ENCODE data around the gene HTT. TPM values are rescaled to one million over a fixed set of nuclear protein-coding genes. Genes with fewer than 3 reads are reported as not detected.

HTT gene
- total and polyA plus RNA-seq, 4 experiments from 2014 or later: 0.57 to 67.7 (median 33.5) TPM

DNA sequence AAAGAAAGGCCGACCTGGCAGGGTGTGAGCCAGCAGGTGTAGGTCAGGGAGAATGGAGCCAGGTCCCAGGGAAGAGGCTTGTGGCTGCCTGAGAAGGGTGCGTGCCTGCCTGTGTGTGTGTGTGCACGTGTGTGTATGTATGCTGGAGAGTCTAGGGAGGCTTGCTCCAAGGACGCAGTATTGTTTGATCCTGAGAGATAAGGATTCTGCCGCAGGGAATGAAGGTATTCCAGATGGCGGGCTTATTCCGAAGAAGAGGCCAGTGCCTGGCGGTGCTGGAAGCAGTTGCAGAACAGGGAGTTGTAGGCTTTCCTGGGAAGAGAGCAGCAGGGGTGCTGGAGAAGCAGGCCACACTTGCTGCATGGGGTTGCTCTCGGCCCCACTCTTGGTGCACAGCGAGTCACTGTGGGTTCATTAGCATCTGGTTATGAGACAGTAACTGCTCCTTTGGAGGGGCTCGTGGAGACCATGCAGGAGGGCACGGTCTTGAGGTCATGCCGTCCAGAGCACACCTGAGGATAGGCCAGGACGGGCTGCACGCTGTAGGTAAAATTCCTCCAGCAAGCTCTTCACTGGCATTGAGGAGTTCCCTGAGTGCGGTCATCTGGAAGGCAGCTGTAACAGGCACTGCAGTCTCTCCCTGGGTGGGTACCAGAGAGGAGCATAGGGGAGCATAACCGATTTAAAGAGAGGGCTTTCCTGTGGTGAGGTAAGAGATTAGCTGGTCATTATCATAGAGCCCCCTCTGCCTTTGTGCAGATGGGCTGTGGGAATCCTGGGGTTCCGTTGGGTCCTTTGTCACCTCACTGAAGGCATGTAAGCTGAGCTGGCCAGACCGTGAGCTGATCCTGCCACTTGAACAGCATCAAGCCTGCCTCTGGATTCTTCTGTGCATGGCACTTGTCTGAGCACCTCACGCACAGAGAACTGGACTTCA is 144.6 kb downstream of the HTT start:
- Histone ChIP-seq H3K27me3 (ENCODE audit: insufficient read depth, low read length) (no peaks in the 10 kb centered on the region), H3K27ac (ENCODE audit: low read depth, low read length) (no peak overlapping the region), H3K4me3 (ENCODE audit: low read length in 2 of 2) (no peak overlapping the region), H3K36me3 (ENCODE audit: insufficient read depth, low read length) (peaks cover 67% of the 10 kb centered on the region), H3K4me1 (ENCODE audit: insufficient read depth, low read length) (no peaks in the 10 kb centered on the region), H3K9me3 (ENCODE audit: control insufficient read depth in 1 of 2, low read length in 2 of 2) (no peaks in the 10 kb centered on the region)
- DNase-seq: no peak
- peak overlapping the region in 3 of 7 donors; percentile 36 to 72 (median 47) for H3K27ac Mint-ChIP-seq
- ChIA-PET POLR2A (ENCODE audit: partially characterized antibody) (no interaction called here), CTCF (ENCODE audit: partially characterized antibody) (interaction anchor here (1.0 kb wide), 1 partner anchor 225 kb away, joined by 3 read pairs; no protein-coding TSS in a partner anchor)
- peaks cover 0 to 7% (median 5%) of the 10 kb centered on the region in 4 donors for H3K4me1 Mint-ChIP-seq
- intact Hi-C loops (cut with micrococcal nuclease): no loop called here
- no peaks in the 10 kb centered on the region for H3K27me3 Mint-ChIP-seq
- peaks cover 71 to 84% of the 10 kb centered on the region in 2 donors for H3K36me3 Mint-ChIP-seq
- H3K4me3 Mint-ChIP-seq: no peak overlapping the region
- no peaks in the 10 kb centered on the region for H3K9me3 Mint-ChIP-seq

- Histone ChIP-seq H3K4me3 (ENCODE audit: low read length in 2 of 2) (no peak overlapping the region), H3K27ac (ENCODE audit: low read depth, low read length) (no peak overlapping the region), H3K36me3 (ENCODE audit: insufficient read depth, low read length) (peaks cover 70% of the 10 kb centered on the region), H3K27me3 (ENCODE audit: insufficient read depth, low read length) (no peaks in the 10 kb centered on the region), H3K9me3 (ENCODE audit: control insufficient read depth in 1 of 2, low read length in 2 of 2) (no peaks in the 10 kb centered on the region), H3K4me1 (ENCODE audit: insufficient read depth, low read length) (no peaks in the 10 kb centered on the region)
- intact Hi-C loops (cut with micrococcal nuclease): no loop called here
- Mint-ChIP-seq H3K27ac (no peak overlapping the region), H3K4me3 (no peak overlapping the region), H3K27me3 (no peaks in the 10 kb centered on the region), H3K4me1 (peaks cover 0 to 7% (median 5%) of the 10 kb centered on the region in 4 donors), H3K36me3 (peaks cover 72 to 84% of the 10 kb centered on the region in 2 donors), H3K9me3 (no peaks in the 10 kb centered on the region)
- ChIA-PET POLR2A (ENCODE audit: partially characterized antibody) (no interaction called here), CTCF (ENCODE audit: partially characterized antibody) (interaction anchor here (1.0 kb wide), 1 partner anchor 224 kb away, joined by 3 read pairs; no protein-coding TSS in a partner anchor)
- DNase-seq: no peak
These were observed 145.4 kb downstream of the HTT start for GRCh38 chr4:3219761-3220475.

GRCh38 chr4:3220476-3221183 is 146.1 kb downstream of the HTT start:
- no peaks in the 10 kb centered on the region for H3K27me3 Mint-ChIP-seq
- H3K27ac ChIP-seq (ENCODE audit: low read depth, low read length): no peak overlapping the region
- H3K4me3 ChIP-seq (ENCODE audit: low read length in 2 of 2): no peak overlapping the region
- H3K4me1 Mint-ChIP-seq: peaks cover 0 to 7% (median 5%) of the 10 kb centered on the region in 4 donors
- no peaks in the 10 kb centered on the region for H3K27me3 ChIP-seq (ENCODE audit: insufficient read depth, low read length)
- H3K36me3 ChIP-seq (ENCODE audit: insufficient read depth, low read length): peaks cover 68% of the 10 kb centered on the region
- no peak overlapping the region for H3K27ac Mint-ChIP-seq
- CTCF ChIA-PET (ENCODE audit: partially characterized antibody): no interaction called here
- no peaks in the 10 kb centered on the region for H3K9me3 Mint-ChIP-seq
- H3K4me1 ChIP-seq (ENCODE audit: insufficient read depth, low read length): no peaks in the 10 kb centered on the region
- intact Hi-C loops (cut with micrococcal nuclease): no loop called here
- H3K36me3 Mint-ChIP-seq: peaks cover 70 to 81% of the 10 kb centered on the region in 2 donors
- POLR2A ChIA-PET (ENCODE audit: partially characterized antibody): no interaction called here
- DNase-seq: no peak
- no peaks in the 10 kb centered on the region for H3K9me3 ChIP-seq (ENCODE audit: control insufficient read depth in 1 of 2, low read length in 2 of 2)
- no peak overlapping the region for H3K4me3 Mint-ChIP-seq

GRCh38 chr4:3221184-3221494 is 146.7 kb downstream of the HTT start:
- ChIA-PET CTCF (ENCODE audit: partially characterized antibody) (no interaction called here), POLR2A (ENCODE audit: partially characterized antibody) (no interaction called here)
- Mint-ChIP-seq H3K27me3 (no peaks in the 10 kb centered on the region), H3K9me3 (no peaks in the 10 kb centered on the region), H3K27ac (peak overlapping the region in 1 of 7 donors; percentile 48), H3K36me3 (peaks cover 69 to 78% of the 10 kb centered on the region in 2 donors), H3K4me1 (peaks cover 0 to 7% (median 5%) of the 10 kb centered on the region in 4 donors), H3K4me3 (no peak overlapping the region)
- DNase-seq: no peak
- Histone ChIP-seq H3K9me3 (ENCODE audit: control insufficient read depth in 1 of 2, low read length in 2 of 2) (no peaks in the 10 kb centered on the region), H3K36me3 (ENCODE audit: insufficient read depth, low read length) (peaks cover 63% of the 10 kb centered on the region), H3K4me3 (ENCODE audit: low read length in 2 of 2) (no peak overlapping the region), H3K4me1 (ENCODE audit: insufficient read depth, low read length) (no peaks in the 10 kb centered on the region), H3K27ac (ENCODE audit: low read depth, low read length) (no peak overlapping the region), H3K27me3 (ENCODE audit: insufficient read depth, low read length) (no peaks in the 10 kb centered on the region)
- intact Hi-C loops (cut with micrococcal nuclease): no loop called here

- Histone ChIP-seq H3K4me1 (ENCODE audit: insufficient read depth, low read length) (no peaks in the 10 kb centered on the region), H3K27me3 (ENCODE audit: insufficient read depth, low read length) (no peaks in the 10 kb centered on the region), H3K36me3 (ENCODE audit: insufficient read depth, low read length) (peaks cover 59% of the 10 kb centered on the region), H3K9me3 (ENCODE audit: control insufficient read depth in 1 of 2, low read length in 2 of 2) (no peaks in the 10 kb centered on the region), H3K27ac (ENCODE audit: low read depth, low read length) (no peak overlapping the region), H3K4me3 (ENCODE audit: low read length in 2 of 2) (no peak overlapping the region)
- POLR2A ChIA-PET (ENCODE audit: partially characterized antibody): no interaction called here
- intact Hi-C loops (cut with micrococcal nuclease): no loop called here
- CTCF ChIA-PET (ENCODE audit: partially characterized antibody): no interaction called here
- Mint-ChIP-seq H3K27ac (no peak overlapping the region), H3K4me3 (no peak overlapping the region), H3K4me1 (peaks cover 0 to 7% (median 5%) of the 10 kb centered on the region in 4 donors), H3K27me3 (no peaks in the 10 kb centered on the region), H3K9me3 (no peaks in the 10 kb centered on the region), H3K36me3 (peaks cover 64 to 78% of the 10 kb centered on the region in 2 donors)
- DNase-seq: no peak
These were observed 147.5 kb downstream of the HTT start for GRCh38 chr4:3221996-3222395.

DNA sequence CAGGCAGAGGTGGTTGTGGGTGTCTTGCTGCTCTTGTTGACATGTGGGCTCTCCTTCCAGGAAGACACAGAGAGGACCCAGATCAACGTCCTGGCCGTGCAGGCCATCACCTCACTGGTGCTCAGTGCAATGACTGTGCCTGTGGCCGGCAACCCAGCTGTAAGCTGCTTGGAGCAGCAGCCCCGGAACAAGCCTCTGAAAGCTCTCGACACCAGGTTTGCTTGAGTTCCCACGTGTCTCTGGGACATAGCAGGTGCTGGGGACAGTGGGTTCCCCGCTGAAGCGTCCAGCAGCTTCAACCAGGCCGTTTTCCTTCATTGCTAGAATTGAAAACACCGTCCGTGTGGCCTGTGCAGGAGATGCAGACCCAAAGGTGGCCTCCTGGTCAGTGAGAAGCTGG is 148.9 kb downstream of the HTT start:
- H3K27ac Mint-ChIP-seq: peak overlapping the region in 1 of 7 donors; percentile 53
- H3K4me3 ChIP-seq (ENCODE audit: low read length in 2 of 2): no peak overlapping the region
- H3K27me3 Mint-ChIP-seq: no peaks in the 10 kb centered on the region
- no peaks in the 10 kb centered on the region for H3K4me1 ChIP-seq (ENCODE audit: insufficient read depth, low read length)
- H3K4me1 Mint-ChIP-seq: peaks cover 0 to 7% (median 5%) of the 10 kb centered on the region in 4 donors
- H3K36me3 ChIP-seq (ENCODE audit: insufficient read depth, low read length): peaks cover 54% of the 10 kb centered on the region
- ChIA-PET CTCF (ENCODE audit: partially characterized antibody) (no interaction called here), POLR2A (ENCODE audit: partially characterized antibody) (no interaction called here)
- H3K4me3 Mint-ChIP-seq: no peak overlapping the region
- intact Hi-C loops (cut with micrococcal nuclease): no loop called here
- H3K27me3 ChIP-seq (ENCODE audit: insufficient read depth, low read length): no peaks in the 10 kb centered on the region
- no peaks in the 10 kb centered on the region for H3K9me3 Mint-ChIP-seq
- peaks cover 52 to 71% of the 10 kb centered on the region in 2 donors for H3K36me3 Mint-ChIP-seq
- H3K27ac ChIP-seq (ENCODE audit: low read depth, low read length): no peak overlapping the region
- H3K9me3 ChIP-seq (ENCODE audit: control insufficient read depth in 1 of 2, low read length in 2 of 2): no peaks in the 10 kb centered on the region
- no peak for DNase-seq

Measured in CD4-positive, alpha-beta memory T cell (primary cell).